GM23338 (cell line): ENCODE measurements around the gene SLC35D2. TPM values are rescaled to one million over a fixed set of nuclear protein-coding genes. Genes with fewer than 3 reads are reported as not detected.
A peak's percentile ranks its signal among the peaks of the same experiment; 100 is the strongest.

Experiments used
- ATAC-seq: fragments of 200-7000 bp; cut with Tn5 transposase; 3 replicates; pipeline ENCODE4 v1.9.1; 2020
- DNase-seq: peaks from one replicate; pipeline ENCODE4 v3.0.0-alpha.2; 2015; ENCODE audit warnings: low spot score
- H2AFZ ChIP-seq: fragments of 200-600 bp; sonication (generic); 2 replicates; pipeline ENCODE4 v1.8.0; 2016; ENCODE audit warnings: antibody characterized with exemption, mild to moderate bottlenecking, moderate library complexity
- H3F3A ChIP-seq: fragments of 200-600 bp; sonication (generic); replicated peaks from 2 replicates; pipeline ENCODE4 v1.8.0; 2017; ENCODE audit warnings: antibody characterized with exemption, mixed run types, low read depth
- H3K27ac ChIP-seq: fragments of 200-600 bp; sonication (generic); 2 replicates; pipeline ENCODE4 v1.6.1; 2016; ENCODE audit warnings: low read depth
- H3K27me3 ChIP-seq: fragments of 200-600 bp; sonication (generic); 2 replicates; pipeline ENCODE4 v1.8.0; 2016; ENCODE audit warnings: mild to moderate bottlenecking, mixed run types, moderate library complexity; ENCODE audit not compliant: insufficient read depth
- H3K36me3 ChIP-seq: fragments of 200-600 bp; sonication (generic); 2 replicates; pipeline ENCODE4 v1.8.0; 2016; ENCODE audit warnings: mild to moderate bottlenecking; ENCODE audit not compliant: insufficient read depth
- H3K4me1 ChIP-seq: fragments of 200-600 bp; sonication (generic); 2 replicates; pipeline ENCODE4 v1.8.0; 2016; ENCODE audit warnings: mild to moderate bottlenecking, moderate library complexity; ENCODE audit not compliant: insufficient read depth
- H3K4me2 ChIP-seq: fragments of 200-600 bp; sonication (generic); 2 replicates; pipeline ENCODE4 v1.7.1; 2017; ENCODE audit warnings: mixed run types
- H3K4me3 ChIP-seq: fragments of 200-600 bp; sonication (generic); 2 replicates; pipeline ENCODE4 v1.6.1; 2016; ENCODE audit warnings: mixed run types
- H3K79me2 ChIP-seq: fragments of 200-600 bp; sonication (generic); replicated peaks from 2 replicates; pipeline ENCODE4 v1.8.0; 2017; ENCODE audit warnings: mild to moderate bottlenecking; ENCODE audit not compliant: insufficient read depth
- H3K9me2 ChIP-seq: fragments of 200-600 bp; sonication (generic); 2 replicates; pipeline ENCODE4 v1.8.0; 2017; ENCODE audit not compliant: insufficient read depth
- H4K20me1 ChIP-seq: fragments of 200-600 bp; sonication (generic); replicated peaks from 2 replicates; pipeline ENCODE4 v1.8.0; 2017; ENCODE audit warnings: mild to moderate bottlenecking; ENCODE audit not compliant: insufficient read depth
- H3K27ac Mint-ChIP-seq: 2 replicates; pipeline ENCODE4 v1.8.0; 2020; ENCODE audit warnings: inconsistent platforms, mild to moderate bottlenecking, moderate library complexity, mixed read lengths
- H3K27me3 Mint-ChIP-seq: 3 replicates; pipeline ENCODE4 v1.8.0; 2022; ENCODE audit warnings: low read depth, mild to moderate bottlenecking, moderate library complexity, mixed read lengths, inconsistent platforms; ENCODE audit not compliant: insufficient read depth, poor library complexity
- H3K36me3 Mint-ChIP-seq: 3 replicates; pipeline ENCODE4 v1.8.0; 2021; ENCODE audit warnings: low read depth, mild to moderate bottlenecking, inconsistent platforms, moderate library complexity, mixed read lengths
- H3K4me1 Mint-ChIP-seq: 3 replicates; pipeline ENCODE4 v1.8.0; 2020; ENCODE audit warnings: mild to moderate bottlenecking, inconsistent platforms, mixed read lengths
- H3K4me3 Mint-ChIP-seq: 3 replicates; pipeline ENCODE4 v1.8.0; 2021; ENCODE audit warnings: moderate library complexity, mild to moderate bottlenecking, inconsistent platforms, mixed read lengths
- H3K9me3 Mint-ChIP-seq: 3 replicates; pipeline ENCODE4 v1.8.0; 2020; ENCODE audit warnings: moderate library complexity, mild to moderate bottlenecking, inconsistent platforms, mixed read lengths
- CTCF ChIP-seq, 2 experiments: fragments of 200-600 bp in 1 of 2; sonication (generic) in 1 of 2; conservative IDR thresholded peaks; 2 replicates each; pipeline versions ENCODE4 v1.5.1 to v1.6.1; 2016 to 2017; ENCODE audit warnings: antibody characterized with exemption in 2 of 2, low read depth in 2 of 2, mild to moderate bottlenecking in 2 of 2, moderate library complexity in 1 of 2
- ETS1 ChIP-seq: IDR thresholded peaks from 2 replicates; pipeline ENCODE4 v1.6.1; 2016; ENCODE audit warnings: antibody characterized with exemption
- EZH2 ChIP-seq: fragments of 200-600 bp; sonication (generic); IDR thresholded peaks from one replicate; pipeline ENCODE4 v1.8.0; 2017; ENCODE audit warnings: antibody characterized with exemption, mild to moderate bottlenecking, low read depth; ENCODE audit not compliant: unreplicated experiment
- NANOG ChIP-seq: IDR thresholded peaks from 2 replicates; pipeline ENCODE4 v1.6.1; 2016; ENCODE audit warnings: antibody characterized with exemption, borderline replicate concordance
- POLR2AphosphoS5 ChIP-seq: IDR thresholded peaks from 2 replicates; pipeline ENCODE4 v1.6.1; 2016; ENCODE audit warnings: antibody characterized with exemption, low read depth
- STAT1 ChIP-seq: IDR thresholded peaks from one replicate; pipeline ENCODE4 v1.6.1; 2016; ENCODE audit warnings: antibody characterized with exemption; ENCODE audit not compliant: unreplicated experiment
- ZNF331 ChIP-seq: fragments of 250-450 bp; sonication (Bioruptor Pico); IDR thresholded peaks from 2 replicates; pipeline ENCODE4 v1.5.0; 2020; ENCODE audit warnings: low read depth, mild to moderate bottlenecking, moderate library complexity
- ZNF462 ChIP-seq: fragments of 250-450 bp; sonication (Bioruptor Pico); IDR thresholded peaks from 2 replicates; pipeline ENCODE4 v1.5.0; 2020; ENCODE audit warnings: mild to moderate bottlenecking, moderate library complexity
- polyA plus RNA-seq: library from polyadenylated mRNA; unstranded; fragments of >200 nt; fragmentation: Nextera tagmentation; extraction: Ambion mirVana; gene quantifications from 2 replicates; pipeline ENCODE4 v1.2.1, GENCODE V29; 2016
- total RNA-seq: library from RNA; depleted of rRNA; stranded (reverse); fragments of >200 nt; shearing (Covaris generic); gene quantifications from 2 replicates; pipeline ENCODE4 v1.2.3, GENCODE V29; 2014

Gene SLC35D2
- total and polyA plus RNA-seq, 2 experiments from 2014 or later, result 8.2 to 14.4 TPM

GRCh38 chr9:96320749-96321280, 62.7 kb downstream of the SLC35D2 start:
- Histone ChIP-seq H3F3A (no peaks in the 10 kb centered on the region), H3K36me3 (no peaks in the 10 kb centered on the region), H3K27ac (peak overlapping the region; percentile 11; the same call in 1 of the 2 replicates), H4K20me1 (no peaks in the 10 kb centered on the region), H3K4me2 (no peak overlapping the region), H3K4me1 (peaks cover 10% of the 10 kb centered on the region; the same call in 1 of the 2 replicates), H3K4me3 (no peak overlapping the region), H3K27me3 (no peaks in the 10 kb centered on the region), H3K79me2 (no peaks in the 10 kb centered on the region), H3K9me2 (no peaks in the 10 kb centered on the region), H2AFZ (no peak overlapping the region)
- Mint-ChIP-seq H3K4me3 (no peak overlapping the region), H3K27me3 (peaks cover 9% of the 10 kb centered on the region), H3K27ac (no peak overlapping the region), H3K9me3 (no peaks in the 10 kb centered on the region; the same call in 2 of the 3 replicates), H3K4me1 (peaks cover 19% of the 10 kb centered on the region), H3K36me3 (no peaks in the 10 kb centered on the region)
- TF ChIP-seq ZNF331 (CRISPR knock-in tag) (no peak), POLR2AphosphoS5 (no peak), STAT1 (no peak), CTCF (conservative IDR thresholded peaks at IDR 0.05; ENCODE audit: low read depth in 2 of 2) (0 out of 4 replicates have a peak, but pooled peaks of 1 of the 2 experiments have one; percentile 12)
- peak; percentile 71 for ATAC-seq
- peak; percentile 35 for DNase-seq

GRCh38 chr9:96318921-96319565, 64.5 kb downstream of the SLC35D2 start:
- peaks cover 7% of the 10 kb centered on the region; the same call in 2 of the 3 replicates for H3K36me3 Mint-ChIP-seq
- no peaks in the 10 kb centered on the region for H3K36me3 ChIP-seq
- peaks cover 9% of the 10 kb centered on the region for H3K27me3 Mint-ChIP-seq
- H4K20me1 ChIP-seq, result no peaks in the 10 kb centered on the region
- H3K4me3 ChIP-seq, result no peak overlapping the region
- H3K27me3 ChIP-seq, result no peaks in the 10 kb centered on the region
- no peak overlapping the region for H3K4me2 ChIP-seq
- no peaks in the 10 kb centered on the region for H3K9me2 ChIP-seq
- no peaks in the 10 kb centered on the region for H3K79me2 ChIP-seq
- H3K4me1 ChIP-seq, result peaks cover 10% of the 10 kb centered on the region; the same call in 1 of the 2 replicates
- H3K27ac ChIP-seq, result no peak overlapping the region
- H3K27ac Mint-ChIP-seq, result no peak overlapping the region
- DNase-seq (no peak), ATAC-seq (no peak)
- no peaks in the 10 kb centered on the region for H3F3A ChIP-seq
- no peak overlapping the region for H2AFZ ChIP-seq
- H3K4me1 Mint-ChIP-seq, result peaks cover 19% of the 10 kb centered on the region
- H3K4me3 Mint-ChIP-seq, result no peak overlapping the region
- peaks cover 10% of the 10 kb centered on the region for H3K9me3 Mint-ChIP-seq
- TF ChIP-seq ETS1, result no peak
- TF ChIP-seq EZH2, result no peak
- TF ChIP-seq NANOG, result no peak
- no peak for TF ChIP-seq ZNF331 (CRISPR knock-in tag)
- TF ChIP-seq POLR2AphosphoS5, result no peak
- TF ChIP-seq ZNF462 (CRISPR knock-in tag), result no peak
